OCI-LY7 (cell line): ENCODE measurements around the gene ACD.

ENCODE experiments used
- CTCF ChIP-seq: fragments of 200-600 bp; sonication (generic); conservative IDR thresholded peaks from 2 replicates; pipeline ENCODE4 v1.5.1; 2014; ENCODE audit warnings: mild to moderate bottlenecking, antibody characterized with exemption, low read length, moderate library complexity, mixed read lengths
- EZH2phosphoT487 ChIP-seq: fragments of 200-600 bp; sonication (generic); IDR thresholded peaks from 2 replicates; pipeline ENCODE4 v1.6.1; 2018; ENCODE audit warnings: low read depth, borderline replicate concordance, mild to moderate bottlenecking, mixed run types, antibody characterized with exemption, low read length, moderate library complexity, mixed read lengths

GRCh38 chr16:67664258-67664657 is 4.2 kb upstream of the ACD start:
- TF ChIP-seq CTCF (no peak), EZH2phosphoT487 (no peak)
